ENCODE measurements around the gene ZBTB18.
"Not testable (repeated sequence)": the region's sequence is repeated elsewhere in the genome, so short reads cannot be mapped to it uniquely, and the experiment has no call there.

ZBTB18 gene

GRCh38 chr1:244021427-244021826 lies 29.7 kb upstream of the ZBTB18 start:
- DNase-seq (ENCODE audit: low spot score in 2 of 2): no peak
- no peaks in the 10 kb centered on the region for H3K36me3 Mint-ChIP-seq (ENCODE audit: insufficient read depth)
- no peaks in the 10 kb centered on the region for H3K4me1 Mint-ChIP-seq
- ATAC-seq (replicated peaks; ENCODE audit: extremely low read depth, poor library complexity, severe bottlenecking): no peak
- H3K9me3 Mint-ChIP-seq: no peaks in the 10 kb centered on the region
- H3K27ac Mint-ChIP-seq (ENCODE audit: low read depth): no peak overlapping the region
- peaks cover 77% of the 10 kb centered on the region for H3K27me3 Mint-ChIP-seq
- no peak overlapping the region for H3K4me3 Mint-ChIP-seq

DNA sequence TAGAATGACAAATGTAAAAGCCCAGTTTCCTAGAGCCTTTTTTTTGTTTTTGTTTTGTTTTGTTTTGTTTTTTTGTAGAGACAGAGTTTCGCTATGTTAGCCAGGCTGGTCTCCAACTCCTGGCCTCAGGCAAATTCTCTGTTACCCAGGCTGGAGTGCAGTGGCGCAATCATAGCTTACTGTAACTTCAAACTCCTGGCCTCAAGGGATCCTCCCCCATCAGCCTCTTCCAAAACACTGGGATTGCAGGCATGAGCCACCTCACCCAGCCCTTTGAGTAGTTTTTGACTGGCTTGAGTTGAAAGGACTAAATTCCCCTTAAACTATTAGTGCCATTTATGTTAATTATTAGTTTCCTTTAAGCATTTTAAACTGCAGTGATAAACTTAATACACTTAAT lies 28.8 kb upstream of the ZBTB18 start:
- DNase-seq (ENCODE audit: low spot score in 2 of 2) (no peak), ATAC-seq (replicated peaks; ENCODE audit: extremely low read depth, poor library complexity, severe bottlenecking) (no peak)
- H3K4me1 Mint-ChIP-seq: no peaks in the 10 kb centered on the region
- no peaks in the 10 kb centered on the region for H3K36me3 Mint-ChIP-seq (ENCODE audit: insufficient read depth)
- no peak overlapping the region for H3K27ac Mint-ChIP-seq (ENCODE audit: low read depth)
- H3K4me3 Mint-ChIP-seq: no peak overlapping the region
- peaks cover 76% of the 10 kb centered on the region for H3K27me3 Mint-ChIP-seq
- H3K9me3 Mint-ChIP-seq: no peaks in the 10 kb centered on the region

DNA sequence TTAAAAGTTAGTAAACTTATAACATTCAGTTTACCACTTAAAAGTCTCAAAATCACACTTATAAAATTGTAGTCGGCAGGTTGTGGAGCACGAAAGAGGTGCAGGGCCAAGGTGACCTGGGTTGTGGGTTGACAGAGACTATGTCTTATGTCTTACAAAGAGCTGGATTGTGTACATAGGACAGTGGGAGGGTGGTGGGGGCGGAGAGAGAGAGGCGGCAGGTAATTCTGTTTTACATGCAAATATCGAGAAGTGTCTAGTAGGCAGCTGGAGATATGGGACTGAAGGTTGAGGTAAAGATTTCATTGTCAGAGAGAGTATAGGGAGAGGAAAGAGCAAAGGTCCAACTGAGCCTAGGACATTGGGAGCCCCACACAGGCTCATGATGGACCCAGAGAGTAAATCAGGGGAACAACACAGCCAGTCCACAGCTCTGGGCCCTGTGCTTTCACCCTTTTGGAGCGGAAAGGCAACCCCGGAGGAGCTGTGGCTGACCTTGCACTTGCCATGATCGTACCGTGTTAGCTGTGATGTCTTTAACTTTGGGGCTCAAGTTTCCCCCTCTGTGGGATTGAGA lies 28.1 kb upstream of the ZBTB18 start:
- H3K27me3 Mint-ChIP-seq: peaks cover 76% of the 10 kb centered on the region
- H3K4me3 Mint-ChIP-seq: no peak overlapping the region
- DNase-seq (ENCODE audit: low spot score in 2 of 2): no peak

DNA sequence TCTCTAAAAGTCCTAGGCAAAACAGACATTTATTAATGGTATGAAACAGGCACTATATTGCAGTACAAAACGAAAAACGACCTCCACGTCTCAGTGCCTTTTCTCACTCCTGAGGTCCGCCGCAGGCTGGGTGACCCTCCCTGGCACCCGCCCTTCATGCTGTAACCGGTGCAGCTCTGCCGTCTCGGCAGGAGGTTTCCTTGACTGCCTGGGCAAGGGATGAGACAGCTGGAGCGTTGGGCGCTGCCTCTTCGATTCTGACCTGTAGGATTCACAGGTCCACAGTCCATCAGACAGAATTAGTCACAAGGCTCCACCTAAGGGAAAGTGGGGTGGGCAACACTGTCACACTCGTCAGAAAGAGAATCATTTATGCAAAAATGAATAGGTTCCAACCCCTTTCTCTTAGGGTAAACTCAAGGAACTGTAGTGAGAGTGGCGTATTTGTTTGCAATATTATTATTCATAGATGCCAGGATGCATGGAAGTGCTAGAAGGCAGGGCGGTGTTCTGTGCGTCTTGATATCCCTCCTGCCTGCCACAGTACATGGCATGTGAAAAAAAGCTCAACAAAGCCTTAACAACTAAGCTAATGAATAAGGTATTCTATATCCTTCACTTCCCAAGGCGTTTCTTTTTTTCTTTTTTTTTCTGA lies 23.5 kb upstream of the ZBTB18 start:
- peaks cover 73% of the 10 kb centered on the region for H3K27me3 Mint-ChIP-seq
- ATAC-seq (replicated peaks; ENCODE audit: extremely low read depth, poor library complexity, severe bottlenecking) (no peak), DNase-seq (ENCODE audit: low spot score in 2 of 2) (no peak)
- no peak overlapping the region for H3K27ac Mint-ChIP-seq (ENCODE audit: low read depth)
- no peak overlapping the region for H3K4me3 Mint-ChIP-seq
- H3K36me3 Mint-ChIP-seq (ENCODE audit: insufficient read depth): peaks cover 1% of the 10 kb centered on the region
- no peaks in the 10 kb centered on the region for H3K9me3 Mint-ChIP-seq
- no peaks in the 10 kb centered on the region for H3K4me1 Mint-ChIP-seq

More for the DNA sequence above, 28.1 kb upstream of the ZBTB18 start:
- H3K9me3 Mint-ChIP-seq: no peaks in the 10 kb centered on the region
- H3K27ac Mint-ChIP-seq (ENCODE audit: low read depth): no peak overlapping the region
- no peaks in the 10 kb centered on the region for H3K4me1 Mint-ChIP-seq
- ATAC-seq (replicated peaks; ENCODE audit: extremely low read depth, poor library complexity, severe bottlenecking): no peak
- H3K36me3 Mint-ChIP-seq (ENCODE audit: insufficient read depth): no peaks in the 10 kb centered on the region

DNA sequence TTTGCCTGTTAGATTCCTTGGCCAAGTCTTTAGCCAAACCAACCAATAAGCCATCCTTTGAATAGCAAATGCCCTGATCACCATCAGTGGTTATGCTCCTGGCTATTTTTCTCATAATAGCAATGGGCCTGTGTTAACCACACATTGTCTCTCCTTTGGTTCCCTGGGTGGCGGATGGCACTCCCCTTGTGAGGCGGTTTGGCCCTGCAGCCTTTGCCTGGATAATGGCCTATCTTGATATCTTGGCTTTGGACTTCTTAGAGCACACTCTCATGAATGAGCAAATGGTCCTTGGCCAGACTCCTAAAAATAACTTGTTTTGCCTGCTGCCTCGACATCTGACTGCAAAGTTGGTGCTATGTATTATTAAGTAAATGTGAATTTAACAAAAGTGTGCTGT lies 22.4 kb upstream of the ZBTB18 start:
- ATAC-seq (replicated peaks; ENCODE audit: extremely low read depth, poor library complexity, severe bottlenecking) (no peak), DNase-seq (ENCODE audit: low spot score in 2 of 2) (no peak)
- peaks cover 73% of the 10 kb centered on the region for H3K27me3 Mint-ChIP-seq
- H3K4me3 Mint-ChIP-seq: no peak overlapping the region
- H3K4me1 Mint-ChIP-seq: no peaks in the 10 kb centered on the region
- H3K9me3 Mint-ChIP-seq: no peaks in the 10 kb centered on the region
- peaks cover 1% of the 10 kb centered on the region for H3K36me3 Mint-ChIP-seq (ENCODE audit: insufficient read depth)
- no peak overlapping the region for H3K27ac Mint-ChIP-seq (ENCODE audit: low read depth)

DNA sequence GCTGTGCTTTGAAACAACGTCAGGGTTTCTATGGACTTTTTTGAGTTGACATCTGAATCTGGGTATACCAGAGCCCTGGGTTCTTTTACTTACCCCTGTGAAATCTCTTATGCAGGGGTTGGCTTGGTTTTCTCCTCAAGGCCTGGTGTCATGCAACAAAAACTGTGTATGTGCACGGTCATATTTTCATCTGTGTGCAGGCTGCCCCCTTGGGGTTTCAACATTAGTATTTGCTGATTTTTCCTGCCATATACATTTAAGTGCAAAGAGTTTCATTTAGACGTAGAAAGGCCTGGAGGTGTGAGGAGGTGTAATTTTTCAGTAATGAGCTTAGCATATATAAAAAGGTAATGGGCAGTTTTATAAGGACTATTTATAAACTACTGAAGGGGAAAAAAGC lies 22.0 kb upstream of the ZBTB18 start:
- DNase-seq (ENCODE audit: low spot score in 2 of 2): no peak

DNA sequence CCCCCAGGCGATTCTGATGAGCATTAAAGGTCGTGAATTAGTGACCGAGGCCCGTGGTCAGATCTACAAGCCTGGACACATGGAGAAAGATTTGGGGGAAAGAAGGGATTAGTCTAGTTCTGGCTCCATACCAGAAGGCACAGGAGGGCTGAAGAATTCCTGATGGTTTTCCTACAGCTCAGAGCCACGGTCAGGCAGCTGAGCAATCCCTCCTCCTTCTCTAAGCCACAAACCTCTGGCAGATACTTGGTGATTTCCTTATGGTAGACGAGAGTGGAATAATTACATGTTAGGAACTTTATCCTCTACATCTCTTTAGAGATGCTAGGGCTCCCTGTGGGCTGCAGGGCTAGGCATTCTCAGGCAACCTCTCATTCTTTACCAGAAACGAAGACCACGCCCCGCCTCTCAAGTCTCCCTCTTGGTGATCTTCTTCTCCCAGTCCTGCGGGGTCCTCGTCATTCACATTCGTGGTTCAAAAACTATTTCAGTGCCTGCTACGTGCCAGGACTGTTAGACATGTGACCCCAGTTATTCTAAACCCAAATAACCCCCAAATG lies 20.5 kb upstream of the ZBTB18 start:
- Mint-ChIP-seq H3K4me3 (no peak overlapping the region), H3K27me3 (peaks cover 68% of the 10 kb centered on the region), H3K9me3 (no peaks in the 10 kb centered on the region), H3K27ac (ENCODE audit: low read depth) (no peak overlapping the region), H3K4me1 (no peaks in the 10 kb centered on the region), H3K36me3 (ENCODE audit: insufficient read depth) (peaks cover 1% of the 10 kb centered on the region)
- DNase-seq (ENCODE audit: low spot score in 2 of 2) (no peak), ATAC-seq (replicated peaks; ENCODE audit: extremely low read depth, poor library complexity, severe bottlenecking) (no peak)

More for the DNA sequence above, 22.0 kb upstream of the ZBTB18 start:
- ATAC-seq (replicated peaks; ENCODE audit: extremely low read depth, poor library complexity, severe bottlenecking): no peak
- H3K4me1 Mint-ChIP-seq: no peaks in the 10 kb centered on the region
- peaks cover 76% of the 10 kb centered on the region for H3K27me3 Mint-ChIP-seq
- H3K4me3 Mint-ChIP-seq: no peak overlapping the region
- H3K9me3 Mint-ChIP-seq: no peaks in the 10 kb centered on the region
- H3K36me3 Mint-ChIP-seq (ENCODE audit: insufficient read depth): peaks cover 1% of the 10 kb centered on the region
- no peak overlapping the region for H3K27ac Mint-ChIP-seq (ENCODE audit: low read depth)

GRCh38 chr1:244035358-244035757 lies 15.7 kb upstream of the ZBTB18 start:
- DNase-seq (ENCODE audit: low spot score in 2 of 2) (no peak), ATAC-seq (replicated peaks; ENCODE audit: extremely low read depth, poor library complexity, severe bottlenecking) (no peak)
- Mint-ChIP-seq H3K36me3 (ENCODE audit: insufficient read depth) (peaks cover 1% of the 10 kb centered on the region), H3K4me1 (no peaks in the 10 kb centered on the region), H3K4me3 (no peak overlapping the region), H3K27ac (ENCODE audit: low read depth) (no peak overlapping the region), H3K27me3 (peaks cover 66% of the 10 kb centered on the region), H3K9me3 (no peaks in the 10 kb centered on the region)

DNA sequence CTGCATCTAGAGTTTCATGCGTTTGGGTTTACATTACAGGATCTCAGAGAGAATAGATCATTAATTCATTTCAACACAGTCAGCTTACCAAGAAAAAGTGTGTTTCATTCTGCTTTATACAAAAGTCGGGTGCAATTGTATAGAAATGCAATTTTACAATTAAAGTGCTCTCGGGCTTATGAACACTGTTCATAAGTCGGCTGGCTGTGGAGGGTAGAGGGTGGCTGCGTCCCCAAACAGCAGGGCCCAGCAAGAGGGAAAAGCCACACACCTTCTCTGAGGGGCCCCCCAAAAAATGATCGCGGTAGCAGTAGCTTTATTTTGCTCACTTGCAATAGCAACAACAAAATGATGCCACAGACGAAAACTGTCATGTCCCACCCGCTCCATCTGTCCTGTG lies 13.8 kb upstream of the ZBTB18 start:
- H3K4me3 Mint-ChIP-seq: no peak overlapping the region
- DNase-seq (ENCODE audit: low spot score in 2 of 2) (no peak), ATAC-seq (replicated peaks; ENCODE audit: extremely low read depth, poor library complexity, severe bottlenecking) (no peak)

DNA sequence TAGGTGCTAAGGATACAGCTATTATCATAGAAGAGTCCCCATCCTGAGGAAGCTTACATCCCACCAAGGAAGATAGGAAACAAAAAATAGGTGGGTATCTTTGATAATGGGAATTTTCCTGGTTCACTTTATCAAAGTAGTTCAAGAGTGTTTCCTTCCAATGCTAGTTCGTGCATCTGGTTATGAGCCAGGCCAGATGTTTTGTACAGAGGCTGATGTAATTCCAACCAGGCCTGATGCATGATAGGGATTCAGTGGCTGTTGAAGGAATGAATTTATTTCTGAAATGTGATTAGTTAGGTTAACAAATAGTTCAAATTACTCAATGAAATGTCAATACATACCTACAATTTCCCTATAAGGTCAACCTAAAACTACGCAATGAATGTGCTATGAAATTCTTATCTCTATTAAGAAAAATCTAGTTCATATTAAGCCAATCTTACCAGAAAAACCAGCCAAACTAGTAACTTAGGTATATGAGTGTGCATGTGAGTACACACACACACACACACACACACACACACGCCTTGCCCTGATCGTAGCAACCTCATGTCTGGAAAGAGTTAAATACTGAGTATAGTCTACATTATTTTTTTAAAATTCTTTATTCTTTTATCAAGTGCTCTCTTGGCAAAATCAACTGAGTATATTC lies 9.5 kb upstream of the ZBTB18 start:
- Mint-ChIP-seq H3K9me3 (no peaks in the 10 kb centered on the region), H3K4me1 (no peaks in the 10 kb centered on the region), H3K27ac (ENCODE audit: low read depth) (no peak overlapping the region), H3K4me3 (no peak overlapping the region), H3K36me3 (ENCODE audit: insufficient read depth) (peaks cover 4% of the 10 kb centered on the region), H3K27me3 (peaks cover 37% of the 10 kb centered on the region)
- DNase-seq (ENCODE audit: low spot score in 2 of 2) (no peak), ATAC-seq (replicated peaks; ENCODE audit: extremely low read depth, poor library complexity, severe bottlenecking) (no peak)

More for the DNA sequence above, 13.8 kb upstream of the ZBTB18 start:
- Mint-ChIP-seq H3K36me3 (ENCODE audit: insufficient read depth) (no peaks in the 10 kb centered on the region), H3K27me3 (peaks cover 53% of the 10 kb centered on the region), H3K27ac (ENCODE audit: low read depth) (no peak overlapping the region), H3K9me3 (no peaks in the 10 kb centered on the region), H3K4me1 (no peaks in the 10 kb centered on the region)

DNA sequence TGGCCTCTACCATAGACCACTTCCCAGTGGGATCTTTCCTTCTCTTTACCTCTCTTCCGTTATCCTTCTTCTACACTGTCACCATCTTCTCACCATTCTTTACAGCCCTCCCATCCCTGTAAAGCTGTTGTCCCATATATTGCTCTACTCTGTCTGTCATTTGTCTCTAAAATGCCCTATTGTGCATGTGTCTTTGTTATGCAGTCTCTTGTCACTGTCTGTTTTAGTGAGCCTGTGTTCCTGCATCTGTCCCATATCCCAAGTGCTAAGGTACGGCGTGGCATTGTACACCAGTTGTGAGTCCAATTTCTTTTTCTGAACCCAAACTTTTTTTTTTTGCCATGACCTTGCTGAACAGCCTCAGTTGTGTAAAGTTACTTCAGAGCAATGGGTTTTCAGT lies 8.8 kb upstream of the ZBTB18 start:
- Mint-ChIP-seq H3K4me3 (no peak overlapping the region), H3K9me3 (no peaks in the 10 kb centered on the region), H3K27me3 (peaks cover 30% of the 10 kb centered on the region), H3K36me3 (ENCODE audit: insufficient read depth) (peaks cover 7% of the 10 kb centered on the region), H3K4me1 (no peaks in the 10 kb centered on the region), H3K27ac (ENCODE audit: low read depth) (no peak overlapping the region)
- DNase-seq (ENCODE audit: low spot score in 2 of 2) (no peak), ATAC-seq (replicated peaks; ENCODE audit: extremely low read depth, poor library complexity, severe bottlenecking) (no peak)

GRCh38 chr1:244044423-244044822 lies 6.7 kb upstream of the ZBTB18 start:
- no peak overlapping the region for H3K4me3 Mint-ChIP-seq
- H3K27me3 Mint-ChIP-seq: peaks cover 17% of the 10 kb centered on the region
- H3K36me3 Mint-ChIP-seq (ENCODE audit: insufficient read depth): peaks cover 16% of the 10 kb centered on the region
- no peak overlapping the region for H3K27ac Mint-ChIP-seq (ENCODE audit: low read depth)
- no peaks in the 10 kb centered on the region for H3K9me3 Mint-ChIP-seq
- peaks cover 2% of the 10 kb centered on the region for H3K4me1 Mint-ChIP-seq
- ATAC-seq (replicated peaks; ENCODE audit: extremely low read depth, poor library complexity, severe bottlenecking) (no peak), DNase-seq (ENCODE audit: low spot score in 2 of 2) (no peak)

DNA sequence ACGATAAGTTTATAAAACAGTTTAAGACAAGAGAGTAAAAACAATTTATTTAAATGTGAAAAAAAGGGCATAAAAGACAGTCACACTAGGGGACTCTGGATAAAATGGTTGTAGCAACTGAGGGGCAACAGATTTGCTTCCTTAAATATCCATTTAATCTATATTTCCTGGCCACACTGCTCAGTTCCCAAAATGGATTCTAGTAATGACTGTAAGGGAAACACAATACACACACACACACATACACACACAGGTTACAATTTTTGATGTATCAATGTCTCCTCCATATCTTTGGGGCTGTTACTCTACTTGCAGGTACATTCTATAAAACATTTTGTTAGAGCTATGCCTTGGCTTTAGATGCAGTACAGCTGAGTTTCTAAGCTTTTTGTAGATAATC lies 4.8 kb upstream of the ZBTB18 start:
- H3K36me3 Mint-ChIP-seq (ENCODE audit: insufficient read depth): peaks cover 21% of the 10 kb centered on the region
- H3K4me1 Mint-ChIP-seq: peaks cover 20% of the 10 kb centered on the region
- not testable (repeated sequence) for H3K9me3 Mint-ChIP-seq; ATAC-seq (replicated peaks; ENCODE audit: extremely low read depth, poor library complexity, severe bottlenecking); DNase-seq (ENCODE audit: low spot score in 2 of 2); H3K4me3 Mint-ChIP-seq
- H3K27me3 Mint-ChIP-seq: peaks cover 17% of the 10 kb centered on the region
- peak overlapping the region; percentile 99 for H3K27ac Mint-ChIP-seq (ENCODE audit: low read depth)
